Motor neuron (in vitro differentiated cells): ENCODE data around the gene BIN1. TPM values are rescaled to one million over a fixed set of nuclear protein-coding genes. Genes with fewer than 3 reads are reported as not detected.

Source experiments
- ATAC-seq, 8 experiments: fragments of 200-7000 bp; cut with Tn5 transposase; replicated peaks in 6 of 8; 2 replicates each; pipeline ENCODE4 v1.8.0; 2021; ENCODE audit warnings: mild to moderate bottlenecking in 8 of 8, moderate library complexity in 8 of 8
- H3K27ac ChIP-seq, 2 donors: fragments of 250-450 bp; sonication (Bioruptor Pico); 2 replicates each; pipeline ENCODE4 v1.9.0; 2021; ENCODE audit warnings: antibody characterized with exemption in 2 of 2, mild to moderate bottlenecking in 2 of 2, moderate library complexity in 1 of 2
- H3K4me1 ChIP-seq, 2 donors: fragments of 250-450 bp; sonication (Bioruptor Pico); replicated peaks in 1 of 2; 2 replicates each; pipeline ENCODE4 v1.6.1; 2021; ENCODE audit warnings: antibody characterized with exemption in 2 of 2, mild to moderate bottlenecking in 2 of 2, moderate library complexity in 1 of 2
- H3K4me3 ChIP-seq, 5 donors: fragments of 250-450 bp; sonication (Bioruptor Pico); 2 replicates each; pipeline ENCODE4 v1.9.0; 2021; ENCODE audit warnings: antibody characterized with exemption in 5 of 5, mild to moderate bottlenecking in 5 of 5, moderate library complexity in 4 of 5
- WGBS, 10 experiments: fragments of 450-650 bp; shearing (Covaris generic); methylation state at CpG; one replicate each; pipeline ENCODE4 v1.0.0; 2022; 5-methylcytosine and 5-hydroxymethylcytosine counted together
- in situ Hi-C, 9 experiments: fragments of 400-800 bp; cut with MboI; loops; one replicate each; pipeline ENCODE4 v1.15.0; 2021; ENCODE audit warnings: low sequenced_read_pairs in 9 of 9, low pct_unique_long_range_greater_than_20kb in 2 of 9; ENCODE audit not compliant: unreplicated experiment in 9 of 9
- total RNA-seq, 8 experiments: library from RNA; unstranded; fragments of 300-600 nt; gene quantifications; 2 replicates each; pipeline versions ENCODE4 v1.2.3 to v1.2.4, GENCODE V29; 2022

Gene BIN1
- total RNA-seq, 8 experiments from 2014 or later, result 44.7 to 107 (median 49.6) TPM

DNA sequence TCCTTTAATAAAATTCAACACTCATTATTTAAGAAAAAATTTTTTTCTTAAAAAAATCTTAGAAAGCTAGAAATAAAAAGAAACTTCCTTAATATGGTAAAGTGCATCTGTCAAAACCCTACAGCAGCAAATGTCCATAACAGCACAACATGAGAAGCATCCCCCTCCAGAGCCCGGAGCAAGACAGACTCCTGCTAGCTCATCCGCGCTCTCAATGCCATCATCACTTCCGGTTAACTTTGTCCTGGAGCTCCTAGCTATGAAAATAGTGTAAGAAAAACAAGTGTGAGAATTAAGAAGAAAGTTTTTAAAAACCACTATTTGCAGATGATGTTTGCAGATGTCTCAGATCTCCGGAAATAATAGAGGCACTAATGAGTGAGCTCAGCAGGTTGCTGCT is 105.2 kb downstream of the BIN1 start:
- in situ Hi-C loops, result no loop called here
- no peak for ATAC-seq
- WGBS, 10 experiments, result 57 to 97% (median 71%) methylated on average over 1 to 5 of the region's 5 CpGs; no CpG with 5 or more reads in 1 of the 10 experiments

DNA sequence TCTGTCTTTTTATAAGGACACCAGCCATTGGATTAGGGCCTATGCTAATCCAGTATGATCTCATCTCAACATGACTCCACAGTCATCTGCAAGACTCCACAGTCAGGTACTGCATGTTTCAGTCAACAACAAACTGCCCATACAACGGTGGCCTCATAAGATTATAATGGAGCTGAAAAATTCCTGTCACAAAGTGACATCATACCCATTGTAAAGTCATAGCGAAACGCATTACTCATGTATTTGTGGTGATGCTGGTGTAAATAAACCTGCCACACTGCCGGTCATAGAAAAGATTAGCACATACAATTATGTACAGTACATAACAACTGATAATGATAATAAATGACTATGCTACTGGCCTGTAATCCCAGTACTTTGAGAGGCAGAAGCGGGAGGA is 106.0 kb downstream of the BIN1 start:
- in situ Hi-C loops, result no loop called here
- Histone ChIP-seq H3K4me3 (no peak overlapping the region), H3K27ac (no peak overlapping the region), H3K4me1 (no peaks in the 10 kb centered on the region)
- 20 to 100% (median 79%) methylated on average over 1 to 5 of the region's 5 CpGs; no CpG with 5 or more reads in 1 of the 10 experiments for WGBS, 10 experiments
- peak in 7 of 8 experiments; percentile 38 to 99 (median 96) for ATAC-seq

More for the DNA sequence above, 105.2 kb downstream of the BIN1 start:
- no peak overlapping the region for H3K27ac ChIP-seq
- no peak overlapping the region for H3K4me3 ChIP-seq
- no peaks in the 10 kb centered on the region for H3K4me1 ChIP-seq

DNA sequence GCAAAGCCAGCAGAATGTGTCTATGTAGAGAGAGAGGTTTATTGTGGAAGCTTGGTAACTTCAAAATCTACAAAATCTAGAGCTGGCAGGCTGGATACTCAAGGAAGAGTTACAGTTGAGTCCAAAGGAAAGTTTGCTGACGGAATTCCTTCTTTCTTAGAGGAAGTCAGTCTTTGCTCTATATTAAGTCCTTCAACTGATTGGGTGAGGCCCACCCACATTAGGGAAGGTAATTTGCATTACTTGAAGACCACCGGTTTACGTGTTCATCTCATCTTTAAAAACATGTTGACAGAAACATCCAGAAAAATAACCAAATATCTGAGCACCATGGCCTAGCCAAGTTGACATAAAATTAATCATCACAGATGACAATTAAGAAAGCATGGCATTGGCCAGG is 106.8 kb downstream of the BIN1 start:
- in situ Hi-C loops, result no loop called here
- WGBS, 10 experiments, result 0 to 100% (median 93%) methylated on average over 1 to 3 of the region's 3 CpGs; no CpG with 5 or more reads in 1 of the 10 experiments
- Histone ChIP-seq H3K4me1 (no peaks in the 10 kb centered on the region), H3K4me3 (no peak overlapping the region), H3K27ac (no peak overlapping the region)
- ATAC-seq, result no peak

DNA sequence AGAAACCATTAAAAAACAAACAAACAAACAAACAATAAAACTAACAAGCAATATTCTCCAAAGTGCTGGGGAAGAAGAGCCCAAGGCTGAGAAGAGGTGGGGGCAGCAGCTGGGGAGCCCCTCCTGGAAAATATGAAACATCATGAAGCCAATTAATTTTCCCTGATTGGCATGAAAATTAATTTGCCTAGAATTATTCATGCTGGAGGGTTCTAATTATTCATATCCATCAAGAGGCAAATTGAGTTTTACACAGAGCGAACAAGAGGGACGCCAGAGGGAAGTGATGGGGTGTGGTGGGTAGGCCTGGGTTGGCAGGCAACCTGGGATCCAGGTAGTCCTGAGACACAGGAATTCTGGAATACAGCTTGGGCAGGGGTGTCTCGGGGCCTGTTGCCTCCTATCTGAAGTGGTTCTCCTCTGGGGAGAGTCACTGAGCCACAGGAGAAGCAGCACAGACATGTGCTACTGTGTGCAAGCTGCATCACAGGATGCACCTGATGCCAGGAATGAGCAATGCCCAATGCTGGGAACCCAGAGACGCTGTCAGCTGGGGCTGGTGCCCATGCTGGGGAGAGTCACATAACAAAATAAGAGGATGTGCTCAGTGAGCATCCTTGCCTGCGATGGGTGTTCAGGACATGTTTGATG is 107.7 kb downstream of the BIN1 start:
- peak in 1 of 8 experiments; percentile 12 for ATAC-seq
- WGBS, 10 experiments, result 0 to 93% (median 82%) methylated on average over 1 to 4 of the region's 5 CpGs; no CpG with 5 or more reads in 2 of the 10 experiments
- Histone ChIP-seq H3K4me1 (no peaks in the 10 kb centered on the region), H3K4me3 (no peak overlapping the region), H3K27ac (no peak overlapping the region)
- in situ Hi-C loops, result no loop called here

DNA sequence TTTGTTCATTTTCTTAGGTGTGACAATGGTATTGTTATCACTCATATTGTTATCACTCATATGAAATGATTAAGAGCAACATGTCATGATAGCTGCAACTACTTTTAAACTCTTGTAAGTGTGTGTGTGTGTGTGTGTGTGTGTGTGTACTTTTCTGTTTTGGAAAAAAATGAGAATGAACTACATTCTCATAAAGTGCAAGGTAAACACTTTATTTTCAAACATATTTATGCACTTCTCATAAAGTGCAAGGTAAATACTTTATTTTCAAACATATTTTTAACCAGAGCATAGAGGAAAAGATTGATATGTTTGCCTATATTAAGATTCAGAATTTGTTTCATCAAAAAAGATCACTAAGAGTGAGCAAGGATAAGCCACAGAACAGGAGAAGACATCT is 108.5 kb downstream of the BIN1 start:
- no peak overlapping the region for H3K27ac ChIP-seq
- H3K4me3 ChIP-seq, result no peak overlapping the region
- in situ Hi-C loops, result no loop called here
- ATAC-seq, result no peak
- H3K4me1 ChIP-seq, result no peaks in the 10 kb centered on the region

Other genes with a start within 250 kb of the BIN1 start
- under 1 TPM in 1 of 8 experiments, not detected in 7; 0.81 TPM for gene TEX51, start 208.3 kb downstream of the BIN1 start, total RNA-seq
- 1 to 10 TPM in 6 of 8 experiments, under 1 TPM in 2; 0.18 to 4.6 (median 2.0) TPM for gene CYP27C1, start 113.1 kb upstream of the BIN1 start, total RNA-seq
- gene ERCC3, start 187.0 kb upstream of the BIN1 start, total RNA-seq, result 10 to 100 TPM; 20.7 to 66.4 (median 36.0) TPM